GM18909 (cell line): ENCODE data around the gene UAP1L1.
"Not testable (repeated sequence)": the region's sequence is repeated elsewhere in the genome, so short reads cannot be mapped to it uniquely, and the experiment has no call there.

Experiments used
- ATAC-seq: cut with Tn5 transposase; IDR thresholded peaks from one replicate; pipeline ENCODE4 v1.9.1; 2021; ENCODE audit warnings: mild to moderate bottlenecking; ENCODE audit not compliant: unreplicated experiment, poor library complexity

UAP1L1 gene

GRCh38 chr9:137077010-137077747, at the start of gene UAP1L1:
Gene UAP1L1 (plus strand): TSS chr9:137077517. CDS start chr9:137077533, 16 bp downstream.
- peak; percentile 61 for ATAC-seq

GRCh38 chr9:137028263-137029057, 48.9 kb upstream of the UAP1L1 start:
- ATAC-seq: peak; percentile 36

GRCh38 chr9:137029058-137029936, 48.0 kb upstream of the UAP1L1 start:
- ATAC-seq: peak; percentile 33

- no peak for ATAC-seq
These were observed 47.3 kb upstream of the UAP1L1 start for GRCh38 chr9:137030006-137030405.

- ATAC-seq: no peak
These were observed 46.5 kb upstream of the UAP1L1 start for GRCh38 chr9:137030538-137031527.

GRCh38 chr9:137031904-137032640, 45.2 kb upstream of the UAP1L1 start, which contains the start of gene FUT7:
Gene FUT7 (minus strand): TSS chr9:137032088. CDS start chr9:137031991, 97 bp downstream.
- no peak for ATAC-seq

GRCh38 chr9:137032858-137033257, 44.5 kb upstream of the UAP1L1 start:
- ATAC-seq: no peak

GRCh38 chr9:137033481-137033880, 43.8 kb upstream of the UAP1L1 start:
- not testable (repeated sequence) for ATAC-seq

GRCh38 chr9:137034039-137034708, 43.1 kb upstream of the UAP1L1 start:
- ATAC-seq: no peak

- peak; percentile 53 for ATAC-seq
These were observed 42.4 kb upstream of the UAP1L1 start for GRCh38 chr9:137034709-137035506.

- ATAC-seq: no peak
These were observed 41.8 kb upstream of the UAP1L1 start for GRCh38 chr9:137035507-137035834.

- no peak for ATAC-seq
These were observed 41.4 kb upstream of the UAP1L1 start for GRCh38 chr9:137035937-137036336.

- no peak for ATAC-seq
These were observed 40.3 kb upstream of the UAP1L1 start for GRCh38 chr9:137037035-137037434.

- ATAC-seq: no peak
These were observed 39.8 kb upstream of the UAP1L1 start for GRCh38 chr9:137037483-137037882.

- no peak for ATAC-seq
These were observed 38.4 kb upstream of the UAP1L1 start for GRCh38 chr9:137038916-137039315.

GRCh38 chr9:137039611-137040366, 37.5 kb upstream of the UAP1L1 start:
- no peak for ATAC-seq

- no peak for ATAC-seq
These were observed 36.7 kb upstream of the UAP1L1 start for GRCh38 chr9:137040568-137040967.
